HG03095 (cell line): ENCODE results near the gene FXYD2.

ENCODE experiments used
- ATAC-seq: cut with Tn5 transposase; IDR thresholded peaks from one replicate; pipeline ENCODE4 v1.9.1; 2021; ENCODE audit warnings: moderate library complexity; ENCODE audit not compliant: unreplicated experiment

Gene FXYD2

GRCh38 chr11:117859061-117859460 is 34.5 kb upstream of the FXYD2 start:
- no peak for ATAC-seq

GRCh38 chr11:117857734-117858414 is 33.3 kb upstream of the FXYD2 start:
- ATAC-seq = no peak

DNA sequence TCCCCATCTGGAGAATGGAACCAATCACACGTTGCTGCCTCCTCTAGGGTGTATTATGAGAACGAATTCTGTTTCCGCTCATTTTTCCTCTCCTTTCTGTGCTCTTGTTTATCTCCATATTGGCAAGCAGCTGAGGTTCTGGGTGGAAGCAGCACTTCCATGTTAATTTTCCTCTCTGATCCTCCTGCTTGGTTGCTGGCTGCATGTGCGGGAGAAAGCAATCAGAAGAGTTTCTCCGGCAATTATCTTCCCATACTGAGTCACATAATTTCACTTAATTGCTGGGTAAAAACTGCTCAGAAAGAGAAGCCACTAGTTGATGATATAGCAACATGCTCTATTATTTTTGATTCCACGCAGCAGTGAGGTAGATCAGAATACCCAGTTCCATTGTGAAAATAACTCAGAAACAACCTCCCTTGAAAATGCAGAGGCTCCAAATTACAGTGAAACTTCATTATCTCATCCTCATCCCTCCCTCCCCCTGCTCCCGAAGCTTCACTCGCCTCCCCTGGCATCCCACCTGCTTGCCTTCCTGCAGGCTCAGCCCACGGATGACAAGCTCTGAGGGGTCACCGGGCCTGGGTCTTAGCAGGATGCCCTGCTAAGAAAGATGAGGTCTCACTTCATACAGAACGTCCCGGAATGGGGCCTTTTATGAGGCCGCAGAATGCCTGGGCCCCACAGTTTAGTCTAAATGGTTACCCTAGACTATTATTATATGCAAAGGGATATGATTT is 31.5 kb upstream of the FXYD2 start:
- no peak for ATAC-seq

GRCh38 chr11:117855186-117855845 is 30.8 kb upstream of the FXYD2 start:
- ATAC-seq = no peak

GRCh38 chr11:117852309-117852708 is 27.8 kb upstream of the FXYD2 start:
- no peak for ATAC-seq

DNA sequence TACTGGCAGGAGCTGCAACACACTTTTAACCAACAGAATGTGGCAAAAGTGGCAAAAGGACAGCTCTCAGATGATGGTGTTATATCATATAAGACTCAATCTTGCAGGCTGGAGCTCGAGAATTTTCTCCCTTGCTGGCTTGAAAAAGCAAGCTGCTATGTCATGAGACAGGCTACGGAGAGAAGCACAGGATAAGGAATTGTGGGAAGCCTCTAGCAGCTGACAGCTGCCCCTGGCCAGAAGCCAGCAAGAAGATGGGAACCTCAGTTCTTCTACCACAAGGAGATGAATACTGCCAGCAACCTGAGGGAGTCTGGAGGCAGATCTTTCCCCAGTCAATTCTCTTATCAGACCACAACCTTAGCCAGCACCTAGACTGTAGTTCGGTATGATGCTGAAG is 27.3 kb upstream of the FXYD2 start:
- no peak for ATAC-seq

GRCh38 chr11:117851106-117851505 is 26.6 kb upstream of the FXYD2 start:
- no peak for ATAC-seq

- ATAC-seq = no peak
These were observed 25.4 kb upstream of the FXYD2 start for GRCh38 chr11:117849781-117850414.

- no peak for ATAC-seq
These were observed 19.3 kb upstream of the FXYD2 start for GRCh38 chr11:117843666-117844484.

GRCh38 chr11:117842131-117842941 is 17.8 kb upstream of the FXYD2 start:
- no peak for ATAC-seq

GRCh38 chr11:117841551-117842031 is 17.0 kb upstream of the FXYD2 start:
- no peak for ATAC-seq

DNA sequence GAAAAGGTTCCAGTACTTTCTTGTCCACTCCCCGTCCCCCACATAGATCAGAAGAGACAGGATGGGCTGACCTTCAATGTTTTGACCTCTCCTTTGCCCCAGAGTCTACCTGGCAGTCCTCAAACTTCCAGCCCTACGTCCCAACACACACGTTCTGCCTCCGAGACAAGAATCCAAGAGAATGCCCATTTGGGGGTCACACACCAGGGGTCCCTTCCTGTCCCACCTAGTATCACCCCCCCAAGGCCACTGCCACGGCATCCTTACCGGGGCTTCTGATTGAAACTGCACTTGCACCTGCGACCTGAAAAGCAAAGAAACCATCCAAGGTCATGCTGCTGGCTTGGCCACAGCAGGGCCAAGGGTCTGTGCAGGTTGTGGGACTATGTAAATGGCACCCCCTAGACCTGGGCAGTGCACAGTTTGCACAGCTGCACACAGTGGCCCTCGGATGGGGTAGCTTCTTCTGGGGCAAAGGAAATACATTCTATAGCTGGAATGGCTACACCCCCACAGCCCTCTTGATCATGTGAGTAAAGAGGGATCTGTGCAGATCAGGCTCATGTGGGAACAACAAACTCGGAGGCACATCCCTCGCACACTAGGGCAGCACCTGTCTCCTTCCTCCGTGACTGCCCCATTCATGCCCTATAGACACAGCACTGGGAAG is 16.5 kb upstream of the FXYD2 start:
- no peak for ATAC-seq

- ATAC-seq = no peak
These were observed 15.6 kb upstream of the FXYD2 start for GRCh38 chr11:117839936-117840813.

GRCh38 chr11:117839380-117839881 is 14.9 kb upstream of the FXYD2 start:
- no peak for ATAC-seq

- no peak for ATAC-seq
These were observed 14.4 kb upstream of the FXYD2 start for GRCh38 chr11:117838901-117839300.

DNA sequence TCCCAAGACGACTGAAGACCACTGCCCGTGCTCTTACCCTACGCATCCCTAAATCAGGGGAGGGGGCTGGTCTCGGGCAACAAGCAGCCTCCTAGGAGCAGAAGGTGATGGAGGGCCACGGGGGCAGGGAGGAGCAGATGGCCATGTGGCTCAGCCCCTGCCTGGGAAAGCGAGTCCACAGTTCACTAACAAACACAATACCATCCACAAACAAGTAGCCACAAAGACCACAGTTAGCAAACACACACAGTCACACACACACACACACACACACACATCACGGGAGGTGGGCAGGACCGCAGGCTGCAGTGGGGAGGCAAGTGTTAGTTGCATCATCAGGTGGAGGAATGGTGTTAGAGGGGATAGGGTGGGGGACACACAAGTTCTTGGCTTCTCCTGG is 13.2 kb upstream of the FXYD2 start:
- ATAC-seq = no peak

GRCh38 chr11:117837070-117837776 is 12.7 kb upstream of the FXYD2 start:
- no peak for ATAC-seq
